H9 (cell line): ENCODE results near the gene FRS3. TPM values are rescaled to one million over a fixed set of nuclear protein-coding genes. Genes with fewer than 3 reads are reported as not detected.

Experiments
- DNase-seq: peaks from one replicate; pipeline ENCODE4 v3.0.0-alpha.2; 2017
- H2AFZ ChIP-seq: one replicate; pipeline ENCODE4 v1.6.1; 2013; ENCODE audit warnings: mild to moderate bottlenecking, low read length, control low read depth, moderate library complexity
- H2AK5ac ChIP-seq: 2 replicates; pipeline ENCODE4 v1.6.1; 2013; ENCODE audit warnings: low read length, control low read depth, mixed read lengths; ENCODE audit not compliant: insufficient read length
- H2BK120ac ChIP-seq: one replicate; pipeline ENCODE4 v1.6.1; 2013; ENCODE audit warnings: low read depth, mild to moderate bottlenecking, low read length, control low read depth, inconsistent platforms; ENCODE audit not compliant: poor library complexity, severe bottlenecking
- H2BK12ac ChIP-seq: 2 replicates; pipeline ENCODE4 v1.6.1; 2013; ENCODE audit warnings: low read length, control low read depth, mixed read lengths, low read depth; ENCODE audit not compliant: insufficient read length
- H2BK15ac ChIP-seq: 2 replicates; pipeline ENCODE4 v1.6.1; 2013; ENCODE audit warnings: low read depth, low read length, control low read depth
- H2BK20ac ChIP-seq: one replicate; pipeline ENCODE4 v1.6.1; 2013; ENCODE audit warnings: low read depth, mild to moderate bottlenecking, low read length, control low read depth, inconsistent platforms; ENCODE audit not compliant: poor library complexity, severe bottlenecking
- H2BK5ac ChIP-seq: 2 replicates; pipeline ENCODE4 v1.6.1; 2013; ENCODE audit warnings: low read length, control low read depth, mixed read lengths; ENCODE audit not compliant: insufficient read length
- H3K14ac ChIP-seq: 2 replicates; pipeline ENCODE4 v1.6.1; 2013; ENCODE audit warnings: low read length, control low read depth; ENCODE audit not compliant: insufficient read depth
- H3K18ac ChIP-seq: 2 replicates; pipeline ENCODE4 v1.6.1; 2013; ENCODE audit warnings: low read depth, mild to moderate bottlenecking, mixed read lengths, low read length, control low read depth; ENCODE audit not compliant: insufficient read length
- H3K23ac ChIP-seq: 2 replicates; pipeline ENCODE4 v1.6.1; 2013; ENCODE audit warnings: low read length, control low read depth, mixed read lengths, low read depth; ENCODE audit not compliant: insufficient read length
- H3K23me2 ChIP-seq: 2 replicates; pipeline ENCODE4 v1.6.1; 2013; ENCODE audit warnings: low read depth, mild to moderate bottlenecking, mixed read lengths, low read length, control low read depth; ENCODE audit not compliant: insufficient read length, poor library complexity, severe bottlenecking
- H3K27ac ChIP-seq: 2 replicates; pipeline ENCODE4 v1.5.1; 2013; ENCODE audit warnings: low read length, control low read depth, mixed read lengths, low read depth; ENCODE audit not compliant: insufficient read length
- H3K27me3 ChIP-seq: 2 replicates; pipeline ENCODE4 v1.6.1; 2013; ENCODE audit warnings: low read length, control low read depth, inconsistent platforms; ENCODE audit not compliant: insufficient read depth
- H3K4ac ChIP-seq: 2 replicates; pipeline ENCODE4 v1.6.1; 2013; ENCODE audit warnings: low read depth, mild to moderate bottlenecking, control low read depth, inconsistent platforms, low read length, moderate library complexity
- H3K4me1 ChIP-seq: 2 replicates; pipeline ENCODE4 v1.6.1; 2013; ENCODE audit warnings: low read length, control low read depth, inconsistent platforms; ENCODE audit not compliant: insufficient read depth
- H3K4me2 ChIP-seq: 2 replicates; pipeline ENCODE4 v1.6.1; 2013; ENCODE audit warnings: low read length, control low read depth, mixed read lengths; ENCODE audit not compliant: insufficient read length, insufficient read depth
- H3K56ac ChIP-seq: 2 replicates; pipeline ENCODE4 v1.6.1; 2013; ENCODE audit warnings: low read depth, mild to moderate bottlenecking, mixed read lengths, low read length, control low read depth; ENCODE audit not compliant: insufficient read length
- H3K79me1 ChIP-seq: 2 replicates; pipeline ENCODE4 v1.6.1; 2013; ENCODE audit warnings: low read depth, mild to moderate bottlenecking, moderate library complexity, low read length, control low read depth, inconsistent platforms; ENCODE audit not compliant: insufficient read depth, poor library complexity, severe bottlenecking
- H3K79me2 ChIP-seq: 2 replicates; pipeline ENCODE4 v1.6.1; 2013; ENCODE audit warnings: low read length, control low read depth, inconsistent platforms; ENCODE audit not compliant: insufficient read depth
- H3K9ac ChIP-seq: 2 replicates; pipeline ENCODE4 v1.6.1; 2013; ENCODE audit warnings: low read length, control low read depth, mixed read lengths; ENCODE audit not compliant: insufficient read length; ENCODE audit errors: extremely low read depth
- H3K9me3 ChIP-seq: one replicate; pipeline ENCODE4 v1.6.1; 2013; ENCODE audit warnings: low read depth, low read length, inconsistent platforms; ENCODE audit not compliant: control insufficient read depth
- H3T11ph ChIP-seq: one replicate; pipeline ENCODE4 v1.6.1; 2013; ENCODE audit warnings: mild to moderate bottlenecking, low read length, control low read depth, inconsistent platforms
- H4K20me1 ChIP-seq: one replicate; pipeline ENCODE4 v1.6.1; 2013; ENCODE audit not compliant: control insufficient read depth, insufficient read length, insufficient read depth
- H4K5ac ChIP-seq: 2 replicates; pipeline ENCODE4 v1.6.1; 2013; ENCODE audit warnings: low read depth, mild to moderate bottlenecking, mixed read lengths, low read length, control low read depth; ENCODE audit not compliant: insufficient read length
- H4K8ac ChIP-seq: replicated peaks from 2 replicates; pipeline ENCODE4 v1.6.1; 2013; ENCODE audit warnings: low read length, control low read depth, mixed read lengths, low read depth; ENCODE audit not compliant: insufficient read length
- H4K91ac ChIP-seq: 2 replicates; pipeline ENCODE4 v1.6.1; 2013; ENCODE audit warnings: low read depth, mild to moderate bottlenecking, moderate library complexity, mixed read lengths, low read length, control low read depth; ENCODE audit not compliant: insufficient read length
- H3K27ac Mint-ChIP-seq, 3 experiments: 2 replicates in 2 of 3; 3 replicates in 1 of 3; pipeline ENCODE4 v1.8.0; 2020 to 2021; ENCODE audit warnings: mixed read lengths in 3 of 3, mild to moderate bottlenecking in 1 of 3, moderate library complexity in 1 of 3
- H3K27me3 Mint-ChIP-seq: 2 replicates; pipeline ENCODE4 v1.8.0; 2021; ENCODE audit warnings: low read depth, mild to moderate bottlenecking, moderate library complexity, mixed read lengths
- H3K36me3 Mint-ChIP-seq, 3 experiments: 2 replicates in 2 of 3; 3 replicates in 1 of 3; pipeline ENCODE4 v1.8.0; 2020 to 2021; ENCODE audit warnings: low read depth in 3 of 3, mixed read lengths in 3 of 3; ENCODE audit not compliant: insufficient read depth in 1 of 3
- H3K4me1 Mint-ChIP-seq, 2 experiments: 2 replicates each; pipeline ENCODE4 v1.8.0; 2020; ENCODE audit warnings: mixed read lengths in 2 of 2
- H3K4me3 Mint-ChIP-seq, 2 experiments: 2 replicates in 1 of 2; 3 replicates in 1 of 2; pipeline ENCODE4 v1.8.0; 2020 to 2021; ENCODE audit warnings: mild to moderate bottlenecking in 2 of 2, mixed read lengths in 2 of 2, moderate library complexity in 1 of 2
- H3K9me3 Mint-ChIP-seq, 2 experiments: 2 replicates in 1 of 2; 3 replicates in 1 of 2; pipeline ENCODE4 v1.8.0; 2020; ENCODE audit warnings: mild to moderate bottlenecking in 2 of 2, mixed read lengths in 2 of 2, moderate library complexity in 1 of 2
- WGBS: extraction: QIAGEN DNeasy Blood & Tissue Kit; methylation state at CpG from one replicate; pipeline ENCODE4 v1.1.7; 2013; ENCODE audit warnings: missing lambda C conversion rate, low lambda C conversion rate, mixed read lengths; ENCODE audit not compliant: insufficient read length; ENCODE audit errors: extremely low coverage; 5-methylcytosine and 5-hydroxymethylcytosine counted together
- total RNA-seq: library from RNA; stranded (reverse); gene quantifications from 2 replicates; pipeline ENCODE4 v1.2.1, GENCODE V29; 2021
- TF ChIP-seq, protein P1 (sequence below): fragments of 200-600 bp; sonication (generic); conservative IDR thresholded peaks from 3 replicates; pipeline ENCODE4 v1.8.0; 2021; ENCODE audit warnings: antibody characterized with exemption, mild to moderate bottlenecking

Gene FRS3
- total RNA-seq, 1 experiment from 2014 or later = 4.8 TPM

DNA sequence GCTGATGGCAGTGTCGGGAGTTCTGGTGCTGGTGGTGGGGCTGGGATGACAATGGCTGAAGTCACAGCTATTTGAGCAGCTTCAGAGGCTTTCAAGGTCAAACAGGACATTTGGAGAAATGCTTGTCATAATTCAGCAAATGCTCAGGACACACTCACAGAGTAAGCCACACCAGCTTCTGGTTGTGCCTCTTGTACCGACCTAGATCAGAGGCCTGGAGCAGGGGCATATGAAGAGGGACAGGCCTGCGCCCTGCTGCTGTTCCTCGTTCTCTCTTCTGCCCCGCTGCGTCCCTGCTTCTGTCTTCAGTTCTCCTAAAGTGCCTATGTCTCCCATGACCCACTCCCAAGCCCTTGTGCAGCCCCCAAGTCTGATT lies 31.6 kb downstream of the FRS3 start:
- no peaks in the 10 kb centered on the region for H3K4me1 Mint-ChIP-seq
- no peaks in the 10 kb centered on the region for H3K4me1 ChIP-seq
- H3K14ac ChIP-seq = no peak overlapping the region
- peak overlapping the region in 1 of 3 experiments; percentile 56; a peak in 1 of 7 replicates for H3K27ac Mint-ChIP-seq
- no peaks in the 10 kb centered on the region for H3K9me3 Mint-ChIP-seq
- no peak overlapping the region for H3T11ph ChIP-seq
- no peak overlapping the region for H4K8ac ChIP-seq
- H2BK12ac ChIP-seq = no peak overlapping the region
- H2BK120ac ChIP-seq = no peak overlapping the region
- no peak overlapping the region for H4K5ac ChIP-seq
- H3K9me3 ChIP-seq = no peaks in the 10 kb centered on the region
- no peak overlapping the region for H2BK20ac ChIP-seq
- H3K27me3 Mint-ChIP-seq = peaks cover 11% of the 10 kb centered on the region
- no peaks in the 10 kb centered on the region for H3K23me2 ChIP-seq
- TF ChIP-seq, protein P1, sequence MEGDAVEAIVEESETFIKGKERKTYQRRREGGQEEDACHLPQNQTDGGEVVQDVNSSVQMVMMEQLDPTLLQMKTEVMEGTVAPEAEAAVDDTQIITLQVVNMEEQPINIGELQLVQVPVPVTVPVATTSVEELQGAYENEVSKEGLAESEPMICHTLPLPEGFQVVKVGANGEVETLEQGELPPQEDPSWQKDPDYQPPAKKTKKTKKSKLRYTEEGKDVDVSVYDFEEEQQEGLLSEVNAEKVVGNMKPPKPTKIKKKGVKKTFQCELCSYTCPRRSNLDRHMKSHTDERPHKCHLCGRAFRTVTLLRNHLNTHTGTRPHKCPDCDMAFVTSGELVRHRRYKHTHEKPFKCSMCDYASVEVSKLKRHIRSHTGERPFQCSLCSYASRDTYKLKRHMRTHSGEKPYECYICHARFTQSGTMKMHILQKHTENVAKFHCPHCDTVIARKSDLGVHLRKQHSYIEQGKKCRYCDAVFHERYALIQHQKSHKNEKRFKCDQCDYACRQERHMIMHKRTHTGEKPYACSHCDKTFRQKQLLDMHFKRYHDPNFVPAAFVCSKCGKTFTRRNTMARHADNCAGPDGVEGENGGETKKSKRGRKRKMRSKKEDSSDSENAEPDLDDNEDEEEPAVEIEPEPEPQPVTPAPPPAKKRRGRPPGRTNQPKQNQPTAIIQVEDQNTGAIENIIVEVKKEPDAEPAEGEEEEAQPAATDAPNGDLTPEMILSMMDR = no peak
- DNase-seq = no peak
- no CpG with 5 or more reads among the region's 6 CpGs for WGBS
- no peak overlapping the region for H2BK15ac ChIP-seq
- H3K23ac ChIP-seq = no peak overlapping the region
- H3K4me2 ChIP-seq = no peak overlapping the region
- H3K4me3 Mint-ChIP-seq = no peak overlapping the region
- no peaks in the 10 kb centered on the region for H3K27me3 ChIP-seq
- H4K91ac ChIP-seq = no peak overlapping the region
- no peak overlapping the region for H3K9ac ChIP-seq
- no peak overlapping the region for H2AFZ ChIP-seq
- H3K79me1 ChIP-seq = no peaks in the 10 kb centered on the region
- H2BK5ac ChIP-seq = no peak overlapping the region
- H3K4ac ChIP-seq = no peak overlapping the region
- H3K18ac ChIP-seq = no peak overlapping the region
- H2AK5ac ChIP-seq = no peak overlapping the region
- H3K27ac ChIP-seq = no peak overlapping the region
- H3K79me2 ChIP-seq = no peaks in the 10 kb centered on the region
- H3K36me3 Mint-ChIP-seq = no peaks in the 10 kb centered on the region
- H3K56ac ChIP-seq = no peak overlapping the region
- no peaks in the 10 kb centered on the region for H4K20me1 ChIP-seq
